Measurements from ENCODE around the gene AFF4. TPM values are rescaled to one million over a fixed set of nuclear protein-coding genes. Genes with fewer than 3 reads are reported as not detected.
A peak's percentile ranks its signal among the peaks of the same experiment; 100 is the strongest.

The AFF4 gene
- polyA plus RNA-seq, 3 donors, result 9.7 to 17.7 (median 17.6) TPM

DNA sequence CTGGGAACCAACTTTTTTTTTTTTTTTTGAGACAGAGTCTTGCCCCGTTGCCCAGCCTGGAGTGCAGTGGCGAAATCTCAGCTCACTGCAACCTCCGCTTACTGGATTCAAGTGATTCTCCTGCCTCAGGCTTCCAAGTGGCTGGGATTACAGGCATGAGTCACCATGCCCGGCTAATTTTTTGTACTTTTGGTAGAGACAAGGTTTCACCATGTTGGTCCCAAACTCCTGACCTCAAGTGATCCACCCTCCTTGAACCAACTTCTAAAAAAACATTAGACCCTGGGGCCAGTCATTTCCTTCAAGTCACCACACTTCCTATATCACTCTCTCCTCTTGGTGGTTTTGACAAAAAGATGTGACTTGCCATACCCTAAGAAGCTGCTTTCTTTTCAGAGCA is 122.1 kb downstream of the AFF4 start:
- H3K27ac Mint-ChIP-seq, result peak overlapping the region; percentile 78 to 94 (median 88)

DNA sequence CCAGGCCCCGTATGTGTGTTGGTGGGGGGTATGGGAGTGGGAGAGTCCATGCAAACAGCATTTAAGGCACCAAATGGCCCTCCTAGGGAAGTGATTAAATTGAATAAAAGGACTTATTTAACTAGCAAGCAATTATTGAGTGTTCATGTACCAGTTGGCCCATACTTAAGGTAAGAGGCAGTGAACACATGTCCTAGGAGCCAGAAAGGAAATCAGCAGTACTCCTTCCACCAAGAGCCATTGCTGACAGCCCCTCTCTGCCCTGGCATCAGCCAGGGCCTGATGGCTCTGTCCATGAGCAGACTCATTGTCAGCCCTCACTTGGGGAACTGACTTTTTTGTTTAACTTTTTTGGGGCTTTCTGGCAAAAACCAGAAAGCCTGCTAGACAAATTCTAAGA is 122.5 kb downstream of the AFF4 start:
- Histone ChIP-seq H3K4me3 (replicated peaks in 1 of 3; ENCODE audit: low read depth in 2 of 3, low read length in 3 of 3) (peak overlapping the region in 1 of 3 experiments; percentile 52), H3K36me3 (replicated peaks in 1 of 2; ENCODE audit: control insufficient read depth in 1 of 2, insufficient read depth in 2 of 2, low read length in 2 of 2) (no peaks in the 10 kb centered on the region), H3K79me2 (ENCODE audit: insufficient read depth, low read length) (no peaks in the 10 kb centered on the region), H3K9ac (ENCODE audit: insufficient read depth, low read length, poor library complexity, severe bottlenecking) (peak overlapping the region; percentile 25), H3K27ac (ENCODE audit: low read depth in 1 of 2, low read length in 2 of 2) (peak overlapping the region; percentile 66 to 87), H3K9me3 (replicated peaks in 1 of 2; ENCODE audit: control insufficient read depth in 1 of 2, insufficient read depth in 1 of 2, low read length in 2 of 2) (no peaks in the 10 kb centered on the region), H4K20me1 (ENCODE audit: insufficient read depth, low read length) (no peaks in the 10 kb centered on the region), H3K27me3 (ENCODE audit: control insufficient read depth in 2 of 2, insufficient read depth in 2 of 2, low read length in 2 of 2) (no peaks in the 10 kb centered on the region), H3K4me2 (replicated peaks; ENCODE audit: extremely low read depth, low read length, poor library complexity, severe bottlenecking) (peak overlapping the region; percentile 54), H3K4me1 (ENCODE audit: control insufficient read depth in 1 of 2, insufficient read depth in 2 of 2, low read length in 2 of 2) (peaks cover 63 to 64% of the 10 kb centered on the region in 2 donors), H2AFZ (ENCODE audit: insufficient read depth, low read depth, low read length, poor library complexity, severe bottlenecking) (peak overlapping the region; percentile 19)
- Mint-ChIP-seq H3K9me3 (peaks cover 0 to 2% (median 0%) of the 10 kb centered on the region in 7 donors), H3K27me3 (ENCODE audit: low read depth in 3 of 3) (peaks cover 1 to 2% (median 2%) of the 10 kb centered on the region in 3 donors), H3K4me3 (no peak overlapping the region), H3K27ac (peak overlapping the region; percentile 78 to 94 (median 88)), H3K36me3 (no peaks in the 10 kb centered on the region), H3K4me1 (peaks cover 61% of the 10 kb centered on the region)
- intact Hi-C loops (cut with micrococcal nuclease), result no loop called here
- DNase-seq, result no peak
- TF ChIP-seq CTCF (IDR thresholded peaks at IDR 0.05), result no peak
- 71% methylated on average over 1 of the region's 1 CpG for WGBS (ENCODE audit: insufficient coverage)

More for the DNA sequence above, 122.1 kb downstream of the AFF4 start:
- intact Hi-C loops (cut with micrococcal nuclease), result no loop called here
- Histone ChIP-seq H3K27ac (ENCODE audit: low read depth in 1 of 2, low read length in 2 of 2) (peak overlapping the region; percentile 66 to 87), H3K79me2 (ENCODE audit: insufficient read depth, low read length) (no peaks in the 10 kb centered on the region), H3K4me3 (replicated peaks in 1 of 3; ENCODE audit: low read depth in 2 of 3, low read length in 3 of 3) (peak overlapping the region in 1 of 3 experiments; percentile 52), H2AFZ (ENCODE audit: insufficient read depth, low read depth, low read length, poor library complexity, severe bottlenecking) (peak overlapping the region; percentile 19), H3K4me1 (ENCODE audit: control insufficient read depth in 1 of 2, insufficient read depth in 2 of 2, low read length in 2 of 2) (peaks cover 59 to 60% of the 10 kb centered on the region in 2 donors), H3K9ac (ENCODE audit: insufficient read depth, low read length, poor library complexity, severe bottlenecking) (peak overlapping the region; percentile 25), H3K36me3 (replicated peaks in 1 of 2; ENCODE audit: control insufficient read depth in 1 of 2, insufficient read depth in 2 of 2, low read length in 2 of 2) (no peaks in the 10 kb centered on the region), H3K27me3 (ENCODE audit: control insufficient read depth in 2 of 2, insufficient read depth in 2 of 2, low read length in 2 of 2) (no peaks in the 10 kb centered on the region), H3K9me3 (replicated peaks in 1 of 2; ENCODE audit: control insufficient read depth in 1 of 2, insufficient read depth in 1 of 2, low read length in 2 of 2) (no peaks in the 10 kb centered on the region), H4K20me1 (ENCODE audit: insufficient read depth, low read length) (no peaks in the 10 kb centered on the region), H3K4me2 (replicated peaks; ENCODE audit: extremely low read depth, low read length, poor library complexity, severe bottlenecking) (peak overlapping the region; percentile 54)
- Mint-ChIP-seq H3K27me3 (ENCODE audit: low read depth in 3 of 3) (peaks cover 1 to 2% (median 2%) of the 10 kb centered on the region in 3 donors), H3K9me3 (no peaks in the 10 kb centered on the region), H3K4me1 (peaks cover 56% of the 10 kb centered on the region), H3K36me3 (no peaks in the 10 kb centered on the region), H3K4me3 (peak overlapping the region in 1 of 2 donors; percentile 59)
- no peak for TF ChIP-seq CTCF (IDR thresholded peaks at IDR 0.05)
- peak; percentile 80 to 83 (median 81) for DNase-seq
- WGBS (ENCODE audit: insufficient coverage), result 0% methylated on average over 4 of the region's 4 CpGs
